ENCODE measurements around the gene FARS2.

Gene FARS2

GRCh38 chr6:5776104-5776503 lies 514.8 kb downstream of the FARS2 start:
- TF ChIP-seq CTCF (IDR thresholded peaks at IDR 0.05), result no peak
- no peak for DNase-seq (ENCODE audit: low spot score)
- Histone ChIP-seq H3K27ac (no peak overlapping the region), H3K4me3 (no peak overlapping the region)

DNA sequence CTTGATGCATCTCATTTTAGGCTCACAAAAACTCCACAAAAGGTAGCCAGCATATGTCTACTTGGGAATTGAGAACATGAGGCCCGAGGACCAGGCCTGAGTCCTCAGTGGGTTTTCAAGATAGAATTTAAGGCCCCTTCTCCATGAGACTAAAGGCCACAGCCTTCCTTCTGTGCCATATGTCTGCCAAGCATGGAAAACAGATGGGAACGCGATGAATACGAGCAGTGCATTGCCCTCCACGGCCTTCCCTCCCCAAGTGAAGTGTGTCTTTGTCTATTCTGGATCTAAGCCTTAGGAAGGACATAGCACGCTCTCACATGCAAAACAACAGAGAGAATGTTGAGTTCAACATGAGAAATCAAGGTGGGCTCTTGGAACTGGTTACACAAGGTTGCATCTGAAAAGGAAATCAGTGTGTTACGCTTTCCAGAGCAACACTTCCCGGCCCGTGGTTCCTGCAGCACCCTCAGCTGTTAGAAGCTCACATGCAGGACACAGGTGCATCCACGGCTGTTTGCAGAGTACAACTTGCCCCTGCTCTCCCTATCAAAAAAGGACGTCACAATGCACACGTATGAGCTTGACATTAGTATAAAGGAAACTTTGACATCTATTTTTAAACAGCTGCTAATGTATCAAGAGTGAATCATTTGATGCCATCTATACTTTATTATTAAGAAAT lies 515.5 kb downstream of the FARS2 start:
- TF ChIP-seq CTCF (IDR thresholded peaks at IDR 0.05), result no peak
- Histone ChIP-seq H3K4me3 (no peak overlapping the region), H3K27ac (no peak overlapping the region)
- DNase-seq (ENCODE audit: low spot score), result no peak

DNA sequence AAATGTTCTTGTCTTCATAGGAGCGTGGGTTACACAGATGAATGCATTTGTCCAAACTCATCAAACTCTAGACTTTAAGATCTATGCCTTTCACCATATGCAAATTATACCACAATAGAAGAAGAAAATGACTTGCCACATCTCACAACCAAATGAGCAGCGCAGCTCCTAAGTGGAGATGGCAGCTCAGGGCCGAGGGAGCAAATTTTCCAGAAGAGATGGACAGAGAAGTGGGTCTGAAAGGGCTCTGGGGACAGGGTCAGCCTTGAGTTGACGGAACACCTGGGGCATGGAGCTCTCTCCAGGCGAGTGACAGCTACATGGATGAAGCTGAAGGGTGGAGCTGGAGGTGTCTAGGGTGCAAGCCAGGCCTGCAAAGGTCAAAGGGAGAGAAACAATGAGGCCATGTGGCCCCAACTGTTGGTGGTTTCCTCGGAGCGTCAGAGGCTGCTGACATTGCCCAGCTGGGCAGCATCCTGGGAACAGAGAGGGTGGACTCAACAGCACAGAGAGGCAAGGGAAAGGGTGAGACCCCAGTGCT lies 517.1 kb downstream of the FARS2 start:
- TF ChIP-seq CTCF (IDR thresholded peaks at IDR 0.05), result no peak
- DNase-seq (ENCODE audit: low spot score), result no peak
- Histone ChIP-seq H3K4me3 (no peak overlapping the region), H3K27ac (no peak overlapping the region)

DNA sequence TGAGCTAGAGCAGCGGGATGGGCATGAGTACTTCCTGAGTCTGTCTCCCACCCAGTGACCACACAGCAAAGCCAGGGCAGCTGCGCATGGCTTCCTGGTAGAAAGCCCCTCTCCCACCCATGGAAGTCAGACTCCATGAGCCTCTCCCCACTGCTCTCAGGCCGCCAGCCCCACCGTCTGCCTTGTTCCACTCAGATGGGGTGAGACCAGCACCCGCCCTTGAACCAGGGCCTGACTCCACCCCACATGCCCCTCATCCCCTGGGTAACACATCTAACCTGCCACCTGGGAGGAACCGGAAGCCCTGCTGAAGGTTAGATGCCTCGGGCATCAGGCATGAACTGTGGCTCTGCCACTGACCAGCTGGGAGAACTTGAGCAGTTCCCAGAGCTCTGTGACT lies 517.6 kb downstream of the FARS2 start:
- no peak for DNase-seq (ENCODE audit: low spot score)
- H3K27ac ChIP-seq, result no peak overlapping the region
- no peak for TF ChIP-seq CTCF (IDR thresholded peaks at IDR 0.05)

GRCh38 chr6:5781019-5781418 lies 519.7 kb downstream of the FARS2 start:
- H3K27ac ChIP-seq, result no peak overlapping the region
- no peak for TF ChIP-seq CTCF (IDR thresholded peaks at IDR 0.05)
- no peak overlapping the region for H3K4me3 ChIP-seq
- DNase-seq (ENCODE audit: low spot score), result no peak

More for the DNA sequence above, 517.6 kb downstream of the FARS2 start:
- no peak overlapping the region for H3K4me3 ChIP-seq

- H3K4me3 ChIP-seq, result no peak overlapping the region
- H3K27ac ChIP-seq, result no peak overlapping the region
- DNase-seq (ENCODE audit: low spot score), result no peak
- no peak for TF ChIP-seq CTCF (IDR thresholded peaks at IDR 0.05)
Observed at GRCh38 chr6:5781966-5782556, 520.7 kb downstream of the FARS2 start.

Measured in coronary artery (tissue), 2 donors.